Germinal center (tissue), 1 donor: ENCODE measurements around the gene SZRD1.

ENCODE experiments used
- DNase-seq: peaks from one replicate; pipeline ENCODE4 v3.0.0; 2012; ENCODE audit warnings: mixed read lengths, low spot score

The SZRD1 gene

GRCh38 chr1:16367968-16368890 lies 1.2 kb downstream of the SZRD1 start:
- DNase-seq: peak; percentile 30

- no peak for DNase-seq
These were observed 2.8 kb downstream of the SZRD1 start for GRCh38 chr1:16369821-16370220.

GRCh38 chr1:16371725-16372124 lies 4.7 kb downstream of the SZRD1 start:
- no peak for DNase-seq

- no peak for DNase-seq
These were observed 5.7 kb downstream of the SZRD1 start for GRCh38 chr1:16372535-16373285.

- no peak for DNase-seq
These were observed 7.2 kb downstream of the SZRD1 start for GRCh38 chr1:16374266-16374665.

GRCh38 chr1:16375521-16376340 lies 8.7 kb downstream of the SZRD1 start:
- no peak for DNase-seq

GRCh38 chr1:16376971-16377370 lies 9.9 kb downstream of the SZRD1 start:
- DNase-seq: no peak

GRCh38 chr1:16378443-16378842 lies 11.4 kb downstream of the SZRD1 start:
- DNase-seq: no peak

- no peak for DNase-seq
These were observed 13.8 kb downstream of the SZRD1 start for GRCh38 chr1:16380868-16381267.

GRCh38 chr1:16383888-16384287 lies 16.8 kb downstream of the SZRD1 start:
- DNase-seq: no peak

- DNase-seq: no peak
These were observed 18.8 kb downstream of the SZRD1 start for GRCh38 chr1:16385659-16386453.

- DNase-seq: no peak
These were observed 19.5 kb downstream of the SZRD1 start for GRCh38 chr1:16386454-16387113.

- DNase-seq: peak; percentile 49
These were observed 20.5 kb downstream of the SZRD1 start for GRCh38 chr1:16387201-16388188.

- no peak for DNase-seq
These were observed 24.4 kb downstream of the SZRD1 start for GRCh38 chr1:16391411-16391810.

- DNase-seq: no peak
These were observed 25.9 kb downstream of the SZRD1 start for GRCh38 chr1:16392740-16393569.

- no peak for DNase-seq
These were observed 26.8 kb downstream of the SZRD1 start for GRCh38 chr1:16393570-16394521.

- DNase-seq: no peak
These were observed 27.9 kb downstream of the SZRD1 start for GRCh38 chr1:16394977-16395376.

GRCh38 chr1:16396591-16396990 lies 29.5 kb downstream of the SZRD1 start:
- DNase-seq: no peak
